GM13977 (cell line): ENCODE measurements around the gene AGBL4.

Experiments
- DNase-seq: peaks from one replicate; pipeline ENCODE4 v3.0.0; 2012; ENCODE audit warnings: low spot score
- CTCF ChIP-seq: IDR thresholded peaks from 2 replicates; pipeline ENCODE4 v1.5.1; 2012; ENCODE audit warnings: mild to moderate bottlenecking, control low read depth; ENCODE audit not compliant: insufficient read depth; ENCODE audit errors: extremely low read depth, missing control alignments
- in situ Hi-C: fragments of 300-500 bp; cut with MboI; formaldehyde crosslinking; loops from one replicate; pipeline ENCODE4 v1.12.0; 2022; ENCODE audit warnings: low sequenced_read_pairs, low pct_unique_long_range_greater_than_20kb, mixed read lengths, inconsistent platforms; ENCODE audit not compliant: unreplicated experiment

Gene AGBL4

GRCh38 chr1:49187056-49187455 is 836.7 kb downstream of the AGBL4 start:
- no peak for TF ChIP-seq CTCF
- no peak for DNase-seq
- in situ Hi-C loops, result no loop called here

- TF ChIP-seq CTCF, result no peak
- DNase-seq, result no peak
- in situ Hi-C loops, result no loop called here
These were observed 838.2 kb downstream of the AGBL4 start for GRCh38 chr1:49185450-49185980.

GRCh38 chr1:49183489-49183888 is 840.3 kb downstream of the AGBL4 start:
- no peak for DNase-seq
- TF ChIP-seq CTCF, result no peak
- in situ Hi-C loops, result no loop called here

- DNase-seq, result no peak
- TF ChIP-seq CTCF, result no peak
- in situ Hi-C loops, result no loop called here
These were observed 842.7 kb downstream of the AGBL4 start for GRCh38 chr1:49181033-49181432.

- in situ Hi-C loops, result no loop called here
- no peak for TF ChIP-seq CTCF
These were observed 851.7 kb downstream of the AGBL4 start for GRCh38 chr1:49171941-49172593.

GRCh38 chr1:49166031-49166430 is 857.7 kb downstream of the AGBL4 start:
- TF ChIP-seq CTCF, result no peak
- DNase-seq, result no peak
- in situ Hi-C loops, result no loop called here

More at GRCh38 chr1:49171941-49172593, 851.7 kb downstream of the AGBL4 start:
- DNase-seq, result no peak

GRCh38 chr1:49163031-49163430 is 860.7 kb downstream of the AGBL4 start:
- TF ChIP-seq CTCF, result no peak
- no peak for DNase-seq
- in situ Hi-C loops, result no loop called here
